GM12873 (cell line): ENCODE results near the gene ETV7.

Experiments
- TF ChIP-seq, protein P1 (sequence below): IDR thresholded peaks from 2 replicates; pipeline ENCODE4 v1.5.1; 2012; ENCODE audit warnings: low read depth, mild to moderate bottlenecking, moderate library complexity, low read length, control low read depth; ENCODE audit not compliant: insufficient read depth; ENCODE audit errors: missing control alignments

The ETV7 gene

DNA sequence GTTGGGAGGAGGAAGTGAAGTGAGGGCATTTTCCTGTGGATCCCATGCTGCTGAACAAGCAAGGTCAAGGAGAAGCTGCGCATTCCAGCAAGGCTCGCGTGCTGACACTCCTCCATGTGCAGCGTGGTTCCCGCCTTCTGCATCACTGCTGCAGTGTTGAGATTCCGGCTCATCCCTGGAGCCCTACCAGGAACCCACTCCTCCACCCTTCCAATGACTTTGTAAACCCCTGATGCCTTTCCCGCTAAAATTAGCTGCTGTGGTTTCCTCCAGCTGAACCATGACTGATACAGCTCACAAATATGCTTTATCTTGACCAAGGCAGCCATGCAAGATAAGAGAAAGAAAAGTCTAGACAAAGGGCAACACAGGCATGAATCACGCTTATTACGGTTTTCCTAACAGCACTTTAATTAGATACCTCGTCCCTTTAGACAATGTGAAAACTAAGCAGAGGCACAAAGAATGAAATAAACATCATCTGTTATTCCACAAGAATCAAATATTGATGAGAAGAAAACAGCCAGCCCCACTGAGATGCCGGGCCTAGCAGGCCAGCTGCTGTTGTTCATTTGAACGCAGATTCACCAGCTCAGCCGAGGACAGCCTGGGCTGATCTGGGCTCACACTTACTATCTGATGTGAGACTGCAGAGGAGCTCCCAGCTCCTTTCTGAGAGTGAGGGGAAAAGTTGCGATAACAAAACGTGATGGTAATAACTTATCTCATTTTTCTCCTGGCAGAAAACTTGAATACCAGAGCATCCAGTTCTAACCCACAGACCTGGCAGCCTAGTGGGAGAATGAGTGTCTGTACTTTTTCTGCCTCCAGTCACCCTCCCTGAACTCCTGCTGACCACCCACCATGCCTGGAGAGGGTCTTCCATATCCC lies 36.5 kb downstream of the ETV7 start:
- TF ChIP-seq, protein P1, sequence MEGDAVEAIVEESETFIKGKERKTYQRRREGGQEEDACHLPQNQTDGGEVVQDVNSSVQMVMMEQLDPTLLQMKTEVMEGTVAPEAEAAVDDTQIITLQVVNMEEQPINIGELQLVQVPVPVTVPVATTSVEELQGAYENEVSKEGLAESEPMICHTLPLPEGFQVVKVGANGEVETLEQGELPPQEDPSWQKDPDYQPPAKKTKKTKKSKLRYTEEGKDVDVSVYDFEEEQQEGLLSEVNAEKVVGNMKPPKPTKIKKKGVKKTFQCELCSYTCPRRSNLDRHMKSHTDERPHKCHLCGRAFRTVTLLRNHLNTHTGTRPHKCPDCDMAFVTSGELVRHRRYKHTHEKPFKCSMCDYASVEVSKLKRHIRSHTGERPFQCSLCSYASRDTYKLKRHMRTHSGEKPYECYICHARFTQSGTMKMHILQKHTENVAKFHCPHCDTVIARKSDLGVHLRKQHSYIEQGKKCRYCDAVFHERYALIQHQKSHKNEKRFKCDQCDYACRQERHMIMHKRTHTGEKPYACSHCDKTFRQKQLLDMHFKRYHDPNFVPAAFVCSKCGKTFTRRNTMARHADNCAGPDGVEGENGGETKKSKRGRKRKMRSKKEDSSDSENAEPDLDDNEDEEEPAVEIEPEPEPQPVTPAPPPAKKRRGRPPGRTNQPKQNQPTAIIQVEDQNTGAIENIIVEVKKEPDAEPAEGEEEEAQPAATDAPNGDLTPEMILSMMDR = no peak

DNA sequence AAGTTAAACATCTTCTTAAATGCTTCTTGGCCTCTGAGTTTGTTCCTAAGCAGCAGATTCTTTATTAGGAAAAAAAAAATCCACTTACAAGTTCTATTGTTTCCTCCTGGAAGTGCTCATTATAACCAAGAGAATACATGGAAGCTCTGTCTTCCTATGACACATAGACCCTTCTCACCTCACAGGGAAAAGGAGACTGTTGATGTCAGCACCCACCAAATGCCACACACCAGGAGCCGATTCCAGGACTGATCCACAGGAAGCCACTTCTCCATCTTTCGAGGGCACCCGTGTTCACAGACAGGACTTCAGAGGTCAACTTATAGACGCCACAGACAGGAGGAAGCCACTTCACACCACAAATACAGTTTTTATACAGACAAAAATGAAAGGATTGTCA lies 37.4 kb downstream of the ETV7 start:
- TF ChIP-seq, protein P1 = no peak

DNA sequence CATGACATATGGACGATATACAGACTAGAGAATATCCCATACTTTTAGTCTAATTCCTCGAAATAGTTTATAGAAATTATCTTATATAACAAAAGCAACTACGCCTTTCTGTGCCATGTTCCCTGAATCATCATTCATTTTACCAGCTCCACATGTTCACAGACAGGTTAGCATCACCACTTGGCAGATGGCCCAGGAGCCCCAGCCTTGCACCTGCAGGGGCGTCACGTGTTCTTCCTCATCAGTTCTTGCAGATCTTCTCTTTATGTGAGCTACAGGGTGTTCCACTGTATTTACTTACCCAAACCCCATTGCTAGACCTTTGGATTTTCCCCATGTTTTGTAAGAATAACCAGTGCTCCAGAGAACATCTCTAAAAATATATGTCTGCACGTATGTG lies 38.2 kb downstream of the ETV7 start:
- TF ChIP-seq, protein P1 = no peak

DNA sequence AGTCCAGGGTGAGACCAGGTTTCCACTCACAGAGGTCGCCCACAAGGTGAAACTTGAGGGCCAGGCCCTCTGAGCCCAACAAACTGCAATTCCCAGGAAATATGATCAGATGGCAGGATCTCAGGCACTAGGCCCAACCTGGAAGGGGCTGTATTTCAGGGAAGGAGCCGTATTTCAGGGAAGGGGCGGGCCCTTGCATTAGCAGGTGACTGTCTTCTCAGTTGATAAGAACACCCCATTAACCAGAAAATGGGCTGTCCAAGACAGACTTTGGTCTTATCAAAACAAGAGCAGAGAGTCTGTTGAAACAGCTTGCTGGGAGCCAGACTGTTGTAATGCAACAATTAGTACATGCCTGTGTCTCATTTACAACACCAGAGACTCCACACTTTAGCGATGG lies 39.8 kb downstream of the ETV7 start:
- TF ChIP-seq, protein P1 = no peak

DNA sequence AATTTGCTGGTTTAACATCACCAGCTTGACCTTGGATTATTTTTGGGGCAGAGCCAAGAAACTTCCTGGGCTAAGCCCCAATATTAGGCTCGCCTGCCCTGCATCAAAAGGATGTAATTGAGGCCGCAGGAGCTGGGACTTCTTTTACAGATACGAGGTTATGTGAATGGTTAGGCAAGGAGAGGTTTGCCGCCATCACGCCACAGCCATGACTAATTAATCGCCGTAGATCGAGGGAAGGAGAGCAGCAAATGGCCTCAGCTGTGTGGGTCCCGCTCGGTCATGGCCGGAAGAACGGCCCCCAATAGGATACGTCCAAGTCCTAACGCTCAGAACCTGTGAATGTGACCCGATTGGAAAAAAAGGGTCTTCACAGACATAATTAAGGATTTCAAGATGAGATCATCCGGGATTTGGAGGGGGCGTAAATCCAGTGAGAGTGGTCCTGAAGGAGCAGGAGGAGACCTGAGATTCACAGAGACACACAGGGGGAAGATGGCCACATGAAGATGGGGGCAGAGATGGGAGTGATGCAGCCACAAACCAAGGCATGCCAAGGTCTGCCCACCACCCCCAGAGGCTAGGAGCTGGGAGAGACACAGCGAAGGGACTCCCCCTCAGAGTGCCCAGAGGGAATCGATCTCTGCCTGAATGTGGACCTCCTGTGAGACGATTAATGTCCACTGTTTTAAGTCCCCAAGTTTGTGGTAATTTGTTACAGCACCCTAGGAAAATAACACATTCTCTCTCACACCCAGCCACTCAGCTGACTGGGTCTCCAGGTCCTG lies 40.8 kb downstream of the ETV7 start:
- TF ChIP-seq, protein P1 = no peak

DNA sequence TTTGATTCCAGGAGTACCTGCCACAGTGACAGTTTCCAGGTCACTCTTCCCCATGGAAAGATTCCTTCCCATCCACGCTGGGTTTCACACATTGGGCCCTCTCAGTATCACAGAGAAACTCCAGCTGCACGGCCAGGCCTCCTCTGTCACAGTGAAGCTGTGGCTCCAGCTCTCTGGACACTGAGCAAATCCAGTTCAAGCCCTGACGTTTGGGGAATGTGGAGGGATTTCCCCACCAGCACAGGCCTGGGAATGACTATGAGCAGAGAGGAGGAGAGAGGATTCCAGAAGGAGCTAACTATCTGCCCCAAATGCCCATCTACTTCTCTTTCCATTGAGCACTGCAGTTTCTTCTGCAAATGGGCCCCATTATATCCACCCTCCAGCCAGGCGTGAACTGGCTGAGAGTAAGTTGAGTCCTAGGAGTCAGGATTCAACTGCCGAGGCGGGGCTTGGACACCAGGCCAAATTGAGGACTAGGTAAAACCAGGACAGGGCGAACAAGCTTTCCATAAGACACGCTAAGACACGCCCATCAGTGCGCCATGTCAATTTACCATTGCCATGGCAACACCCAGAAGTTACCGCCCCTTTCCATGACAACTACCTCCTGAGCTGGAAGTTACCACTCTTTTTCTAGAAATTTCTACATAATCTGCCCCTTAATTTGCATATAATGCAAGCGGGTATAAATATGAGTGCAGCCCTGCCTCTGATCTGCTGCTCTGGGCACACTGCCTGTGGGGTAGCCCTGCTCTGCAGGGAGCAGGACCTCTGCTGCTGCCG lies 41.6 kb downstream of the ETV7 start:
- TF ChIP-seq, protein P1 = no peak

DNA sequence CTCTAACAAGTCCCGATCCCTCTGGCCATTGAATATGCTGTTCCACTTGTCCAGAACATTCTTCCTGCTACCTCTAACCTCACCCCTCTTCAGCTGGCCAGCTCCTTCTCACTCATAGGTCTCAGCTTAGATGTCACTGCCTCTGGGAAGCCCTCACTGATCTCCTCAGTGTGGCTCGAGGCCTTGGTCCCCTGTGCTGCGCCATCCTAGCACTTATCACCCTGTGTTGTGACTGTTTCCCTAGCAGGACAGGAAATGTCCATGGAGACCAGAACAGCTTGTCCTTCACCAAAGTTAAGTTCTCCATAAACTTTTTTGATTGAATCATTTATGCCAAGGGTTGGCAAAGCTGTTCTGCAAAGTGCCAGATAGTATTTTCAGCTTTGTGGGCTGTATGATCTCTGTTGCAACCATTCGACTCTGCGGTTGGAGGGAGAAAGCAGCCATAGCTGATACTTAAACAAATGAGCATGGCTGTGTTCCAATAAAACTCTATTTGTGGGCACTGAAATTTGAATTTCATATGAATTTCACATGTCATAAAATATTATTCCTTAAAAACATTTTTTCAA lies 44.3 kb downstream of the ETV7 start:
- TF ChIP-seq, protein P1 = no peak
